Sigmoid colon (tissue), 3 donors: ENCODE measurements around the gene C1orf52.

ENCODE experiments used
- POLR2A ChIP-seq, 2 donors: fragments of 450-650 bp; IDR thresholded peaks; one replicate each; pipeline ENCODE4 v1.6.1; 2016; ENCODE audit warnings: antibody characterized with exemption in 2 of 2, mild to moderate bottlenecking in 2 of 2, moderate library complexity in 2 of 2
- TF ChIP-seq, protein P1 (sequence below), 4 experiments: fragments of 450-650 bp in 3 of 4; fragments of 200-600 bp in 1 of 4; IDR thresholded peaks; one replicate each; pipeline ENCODE4 v1.5.1; 2016 to 2019; ENCODE audit warnings: antibody characterized with exemption in 4 of 4, mild to moderate bottlenecking in 3 of 4, moderate library complexity in 2 of 4

DNA sequence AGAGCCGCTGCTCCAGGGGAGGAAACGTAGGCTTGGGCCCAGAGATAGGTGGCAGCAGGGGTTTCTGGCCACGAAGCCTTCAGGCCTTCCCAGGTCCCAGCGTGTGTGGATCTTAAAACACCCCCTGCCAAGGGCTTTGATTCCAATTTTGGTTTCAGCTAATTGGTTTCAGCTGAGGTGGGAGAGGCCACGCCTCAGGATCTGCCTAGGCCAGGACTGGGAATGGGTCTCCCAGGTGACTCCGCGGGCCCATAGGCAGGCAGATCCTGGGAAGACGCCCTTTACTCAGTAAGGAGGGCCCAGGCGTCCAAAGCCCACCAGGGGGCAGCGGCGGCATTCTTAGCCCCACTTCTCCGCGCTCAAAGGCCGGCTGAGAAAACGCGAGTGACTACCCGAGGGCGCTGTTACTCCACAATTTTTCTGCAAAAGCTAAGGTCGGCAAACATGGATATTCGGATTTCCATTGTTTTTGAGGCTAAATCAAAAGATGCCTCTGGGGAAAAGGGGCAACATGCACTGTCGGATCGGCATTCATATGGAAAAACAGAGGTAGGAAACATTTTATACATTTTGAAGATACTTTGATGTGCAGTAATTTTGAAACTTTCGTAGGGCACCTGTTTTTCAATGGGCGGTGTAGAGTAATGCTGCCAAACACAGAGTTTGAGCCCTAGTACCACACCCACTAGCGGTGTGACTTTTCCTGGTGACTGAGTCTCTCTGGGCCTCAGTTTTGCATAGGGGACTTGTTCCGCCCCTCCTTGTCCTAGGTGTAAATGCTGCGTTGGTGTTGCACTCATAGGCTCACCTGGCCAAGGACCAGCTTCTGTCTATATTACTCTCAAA lies 48.7 kb upstream of the C1orf52 start:
- no peak for TF ChIP-seq POLR2A (IDR thresholded peaks at IDR 0.05)
- TF ChIP-seq, protein P1, sequence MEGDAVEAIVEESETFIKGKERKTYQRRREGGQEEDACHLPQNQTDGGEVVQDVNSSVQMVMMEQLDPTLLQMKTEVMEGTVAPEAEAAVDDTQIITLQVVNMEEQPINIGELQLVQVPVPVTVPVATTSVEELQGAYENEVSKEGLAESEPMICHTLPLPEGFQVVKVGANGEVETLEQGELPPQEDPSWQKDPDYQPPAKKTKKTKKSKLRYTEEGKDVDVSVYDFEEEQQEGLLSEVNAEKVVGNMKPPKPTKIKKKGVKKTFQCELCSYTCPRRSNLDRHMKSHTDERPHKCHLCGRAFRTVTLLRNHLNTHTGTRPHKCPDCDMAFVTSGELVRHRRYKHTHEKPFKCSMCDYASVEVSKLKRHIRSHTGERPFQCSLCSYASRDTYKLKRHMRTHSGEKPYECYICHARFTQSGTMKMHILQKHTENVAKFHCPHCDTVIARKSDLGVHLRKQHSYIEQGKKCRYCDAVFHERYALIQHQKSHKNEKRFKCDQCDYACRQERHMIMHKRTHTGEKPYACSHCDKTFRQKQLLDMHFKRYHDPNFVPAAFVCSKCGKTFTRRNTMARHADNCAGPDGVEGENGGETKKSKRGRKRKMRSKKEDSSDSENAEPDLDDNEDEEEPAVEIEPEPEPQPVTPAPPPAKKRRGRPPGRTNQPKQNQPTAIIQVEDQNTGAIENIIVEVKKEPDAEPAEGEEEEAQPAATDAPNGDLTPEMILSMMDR (IDR thresholded peaks at IDR 0.05) = peak; percentile 95 to 99 (median 97)
